Mononuclear cell (primary cell): Measurements from ENCODE around the gene SLC18A3. TPM values are rescaled to one million over a fixed set of nuclear protein-coding genes. Genes with fewer than 3 reads are reported as not detected.

Experiments used
- H3K27me3 ChIP-seq: 2 replicates; pipeline ENCODE4 v1.6.0; 2011; ENCODE audit warnings: low read length, control low read depth; ENCODE audit not compliant: insufficient read depth
- H3K4me1 ChIP-seq: 2 replicates; pipeline ENCODE4 v1.5.1; 2011; ENCODE audit warnings: mild to moderate bottlenecking, low read length, control low read depth; ENCODE audit not compliant: insufficient read depth
- H3K4me3 ChIP-seq: 2 replicates; pipeline ENCODE4 v1.5.1; 2011; ENCODE audit warnings: mild to moderate bottlenecking, low read length, moderate library complexity
- H3K9me3 ChIP-seq: 2 replicates; pipeline ENCODE4 v1.5.1; 2011; ENCODE audit warnings: low read depth, mild to moderate bottlenecking, control low read depth, low read length
- total RNA-seq: library from RNA; depleted of rRNA; stranded (reverse); fragments of >200 nt; gene quantifications from one replicate; pipeline ENCODE4 v1.2.3, GENCODE V29; 2012

Gene SLC18A3
- 0.10 TPM for total RNA-seq

DNA sequence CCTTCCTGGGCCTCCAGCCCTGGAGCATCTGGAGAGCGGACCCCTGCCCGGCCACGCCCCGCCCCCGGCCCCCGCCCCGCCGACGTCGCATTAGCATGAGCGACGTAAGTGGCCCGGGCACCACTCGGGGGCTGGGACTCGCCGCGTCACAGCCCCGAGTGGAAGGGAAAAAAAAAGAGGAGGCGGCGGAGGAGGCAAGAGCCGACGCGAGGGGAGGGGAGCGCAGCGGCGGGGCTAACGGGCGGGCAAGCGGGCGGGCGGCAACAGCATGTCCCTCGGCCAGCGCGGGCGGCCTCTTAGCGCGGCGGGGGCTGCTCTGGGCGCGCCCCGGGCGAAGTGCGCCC is at the start of gene SLC18A3:
Gene SLC18A3 (plus strand): TSS at position 197 of the 344 bp plus-strand sequence. CDS start 431 bp downstream, outside the sequence.
- Histone ChIP-seq H3K4me3 (no peak within 1 kb of the TSS), H3K9me3 (no peaks in the 10 kb centered on the region), H3K4me1 (no peaks in the 10 kb centered on the region), H3K27me3 (peaks cover 59% of the 10 kb centered on the region)

DNA sequence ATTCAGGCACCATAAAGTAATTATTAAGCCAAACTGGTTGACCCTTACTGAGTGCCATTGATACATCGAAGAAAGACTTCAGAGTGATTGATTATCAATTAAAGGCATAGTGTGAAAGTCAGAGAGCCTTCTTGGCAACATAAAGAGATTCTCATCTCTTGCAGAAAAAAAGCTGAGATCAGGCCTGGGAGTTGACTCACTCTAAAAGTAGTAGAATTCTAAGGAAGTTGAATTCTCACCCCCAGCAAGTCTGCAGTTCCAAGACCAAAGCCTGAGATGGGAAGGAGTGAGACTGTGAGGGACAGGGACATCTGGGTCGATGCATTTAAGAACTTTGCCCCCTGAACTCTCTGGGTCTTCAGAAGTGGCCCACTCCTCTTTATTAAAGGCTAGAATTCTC is 49.6 kb upstream of the SLC18A3 start:
- no peaks in the 10 kb centered on the region for H3K9me3 ChIP-seq
- H3K4me3 ChIP-seq: no peak overlapping the region
- peaks cover 6% of the 10 kb centered on the region for H3K27me3 ChIP-seq
- no peaks in the 10 kb centered on the region for H3K4me1 ChIP-seq

- no peaks in the 10 kb centered on the region for H3K9me3 ChIP-seq
- H3K4me1 ChIP-seq: no peaks in the 10 kb centered on the region
- no peak overlapping the region for H3K4me3 ChIP-seq
- H3K27me3 ChIP-seq: peaks cover 6% of the 10 kb centered on the region
Observed at GRCh38 chr10:49562893-49563292, 47.2 kb upstream of the SLC18A3 start.

DNA sequence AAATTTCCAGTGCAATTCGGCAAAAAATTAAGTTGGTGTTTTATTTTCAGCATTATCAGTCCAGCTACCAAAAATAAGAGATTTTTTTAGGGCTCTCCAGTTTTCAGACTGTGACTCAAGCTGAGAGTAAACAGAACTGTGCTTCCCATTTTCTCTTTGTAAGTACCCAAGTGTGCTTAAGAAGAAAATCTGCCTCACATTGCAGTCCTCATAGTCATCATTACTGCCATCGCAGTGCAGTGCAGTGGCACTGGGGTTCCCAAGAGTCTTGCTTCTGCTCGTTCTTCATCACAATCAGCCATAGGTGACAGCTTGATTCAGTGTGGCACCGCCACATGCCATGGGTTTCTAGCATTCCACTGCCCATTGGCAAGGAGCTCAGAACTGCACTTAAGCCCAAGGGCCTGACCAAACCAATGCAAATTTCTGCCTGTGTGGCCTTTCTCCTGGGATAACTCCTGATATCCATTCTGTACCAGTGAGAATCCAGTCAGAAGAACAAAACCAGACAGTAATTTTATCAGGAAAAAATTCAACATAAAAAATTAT is 45.6 kb upstream of the SLC18A3 start:
- no peaks in the 10 kb centered on the region for H3K9me3 ChIP-seq
- H3K4me3 ChIP-seq: no peak overlapping the region
- H3K27me3 ChIP-seq: peaks cover 6% of the 10 kb centered on the region
- no peaks in the 10 kb centered on the region for H3K4me1 ChIP-seq

GRCh38 chr10:49567810-49568209 is 42.3 kb upstream of the SLC18A3 start:
- Histone ChIP-seq H3K4me3 (no peak overlapping the region), H3K9me3 (no peaks in the 10 kb centered on the region), H3K4me1 (no peaks in the 10 kb centered on the region), H3K27me3 (peaks cover 6% of the 10 kb centered on the region)

DNA sequence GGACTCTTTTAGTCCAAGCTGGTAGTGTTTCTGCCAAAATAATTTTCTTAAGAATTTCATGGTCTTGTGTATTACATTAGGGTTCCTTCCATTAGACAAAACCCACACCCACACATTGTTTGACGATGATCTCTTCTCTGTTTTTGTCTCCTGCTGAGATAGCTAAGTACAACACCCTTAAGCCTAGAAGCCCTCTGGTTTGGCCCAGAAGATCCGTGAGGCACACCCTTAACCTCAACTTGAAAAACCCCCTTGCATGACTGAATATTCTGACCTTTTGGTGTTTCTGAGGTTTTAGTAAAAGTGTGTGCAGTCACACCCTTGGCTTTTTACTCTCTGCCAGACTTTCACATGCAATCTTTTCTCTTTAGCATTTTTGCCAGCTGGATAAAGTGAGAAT is 41.9 kb upstream of the SLC18A3 start:
- no peaks in the 10 kb centered on the region for H3K9me3 ChIP-seq
- peaks cover 3% of the 10 kb centered on the region for H3K27me3 ChIP-seq
- no peaks in the 10 kb centered on the region for H3K4me1 ChIP-seq
- H3K4me3 ChIP-seq: no peak overlapping the region

DNA sequence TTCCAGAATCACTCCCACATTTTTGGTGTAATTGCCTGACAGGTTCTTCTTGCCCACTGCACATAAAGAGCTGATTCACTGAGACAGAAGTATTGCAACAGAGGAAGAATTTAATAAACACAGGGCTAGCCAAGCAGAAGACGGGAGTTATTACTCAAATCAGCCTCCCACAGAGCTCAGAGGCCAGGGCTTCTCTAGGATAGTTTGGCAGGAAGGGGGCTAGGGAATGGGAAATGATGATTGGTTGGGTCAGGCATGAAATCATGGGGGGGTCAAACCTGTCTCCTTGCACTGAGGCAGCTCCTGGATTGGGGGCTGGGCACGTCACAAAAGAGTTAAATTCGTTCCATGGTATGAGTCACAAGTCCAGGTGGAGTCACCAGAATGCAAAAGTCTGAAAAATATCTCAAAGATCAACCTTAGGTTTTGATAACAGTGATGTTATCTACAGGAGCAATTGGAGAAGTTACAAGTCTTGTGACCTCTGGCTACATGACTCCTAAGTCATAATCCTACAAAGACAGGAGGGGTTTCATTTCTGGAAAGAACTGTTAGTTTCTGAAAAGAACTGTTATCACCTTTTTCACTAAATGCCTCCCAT is 41.0 kb upstream of the SLC18A3 start:
- H3K9me3 ChIP-seq: no peaks in the 10 kb centered on the region
- H3K4me1 ChIP-seq: no peaks in the 10 kb centered on the region
- no peak overlapping the region for H3K4me3 ChIP-seq

DNA sequence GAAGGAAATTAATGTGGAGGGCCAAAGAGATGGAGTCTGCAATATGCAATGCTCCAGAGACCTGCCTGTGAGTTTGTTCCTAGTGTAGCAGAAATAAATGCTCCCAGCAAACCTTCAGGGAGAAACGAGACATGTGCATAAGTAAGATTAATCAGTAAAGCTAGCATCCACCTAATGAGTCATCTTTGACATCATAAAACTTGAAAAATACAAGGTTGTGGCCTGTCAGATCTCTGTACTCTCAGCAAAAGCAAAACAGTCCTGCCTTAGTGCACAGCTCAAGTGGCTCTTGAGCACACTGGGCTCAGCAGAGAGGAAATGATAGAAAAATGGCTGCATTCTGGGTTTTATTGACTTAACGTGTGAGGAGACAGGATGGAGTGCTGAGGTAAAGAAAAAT is 38.7 kb upstream of the SLC18A3 start:
- Histone ChIP-seq H3K27me3 (no peaks in the 10 kb centered on the region), H3K4me1 (no peaks in the 10 kb centered on the region), H3K9me3 (no peaks in the 10 kb centered on the region), H3K4me3 (no peak overlapping the region)

More for the DNA sequence above, 41.0 kb upstream of the SLC18A3 start:
- peaks cover 3% of the 10 kb centered on the region for H3K27me3 ChIP-seq

DNA sequence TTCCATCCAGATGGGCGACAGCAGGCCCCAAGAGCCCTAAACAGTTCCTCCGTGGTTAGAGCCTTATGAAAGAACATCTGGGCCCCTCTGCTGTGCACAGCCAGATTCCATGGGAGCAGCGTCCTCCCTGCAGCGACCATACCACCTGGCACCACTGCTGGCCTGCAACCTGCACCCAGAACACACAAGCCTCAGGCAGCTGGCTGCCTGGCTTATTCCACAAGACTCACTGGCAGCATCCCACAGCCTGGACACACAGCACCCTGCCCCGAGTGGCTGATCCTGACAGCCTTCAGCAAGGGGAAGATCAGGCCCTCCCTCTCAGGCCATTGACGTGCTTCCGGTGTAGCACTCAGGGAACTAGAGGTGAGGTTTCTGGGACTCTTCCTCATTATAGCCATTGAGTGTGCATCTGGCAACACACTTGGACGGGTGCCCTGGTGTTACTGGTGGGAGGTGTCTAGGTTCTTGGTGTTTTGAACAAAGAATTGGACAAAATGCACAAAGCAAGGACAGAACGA is 37.5 kb upstream of the SLC18A3 start:
- Histone ChIP-seq H3K4me3 (no peak overlapping the region), H3K4me1 (no peaks in the 10 kb centered on the region), H3K9me3 (no peaks in the 10 kb centered on the region), H3K27me3 (no peaks in the 10 kb centered on the region)

GRCh38 chr10:49575489-49576072 is 34.5 kb upstream of the SLC18A3 start:
- no peaks in the 10 kb centered on the region for H3K27me3 ChIP-seq
- no peak overlapping the region for H3K4me3 ChIP-seq
- no peaks in the 10 kb centered on the region for H3K9me3 ChIP-seq
- no peaks in the 10 kb centered on the region for H3K4me1 ChIP-seq

GRCh38 chr10:49577182-49577925 is 32.8 kb upstream of the SLC18A3 start:
- H3K4me3 ChIP-seq: no peak overlapping the region
- H3K9me3 ChIP-seq: no peaks in the 10 kb centered on the region
- H3K4me1 ChIP-seq: no peaks in the 10 kb centered on the region
- peaks cover 3% of the 10 kb centered on the region for H3K27me3 ChIP-seq

- Histone ChIP-seq H3K27me3 (peaks cover 7% of the 10 kb centered on the region), H3K4me1 (no peaks in the 10 kb centered on the region), H3K4me3 (no peak overlapping the region), H3K9me3 (no peaks in the 10 kb centered on the region)
Observed at GRCh38 chr10:49578392-49578791, 31.7 kb upstream of the SLC18A3 start.

DNA sequence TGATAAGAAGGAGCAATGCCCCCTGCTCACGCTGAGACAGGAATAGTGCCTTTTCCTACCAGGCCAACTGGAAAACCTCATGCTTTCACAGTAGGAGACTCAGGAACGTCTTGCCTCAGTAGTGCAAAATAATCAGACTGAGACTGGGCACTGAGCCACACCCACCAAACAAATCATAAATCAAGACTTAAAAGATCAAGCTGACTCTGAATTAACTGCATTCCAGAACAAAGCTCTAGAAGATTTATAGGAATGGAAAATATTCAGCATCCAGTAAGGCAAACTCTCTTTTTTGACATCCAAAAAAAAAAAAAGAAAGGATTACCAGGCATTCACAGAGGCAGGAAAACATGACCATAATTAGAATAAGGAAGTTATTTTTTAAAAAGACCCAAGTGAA is 30.5 kb upstream of the SLC18A3 start:
- no peaks in the 10 kb centered on the region for H3K4me1 ChIP-seq
- no peak overlapping the region for H3K4me3 ChIP-seq
- H3K27me3 ChIP-seq: peaks cover 10% of the 10 kb centered on the region
- H3K9me3 ChIP-seq: no peaks in the 10 kb centered on the region

- Histone ChIP-seq H3K4me1 (no peaks in the 10 kb centered on the region), H3K27me3 (peaks cover 16% of the 10 kb centered on the region), H3K9me3 (no peaks in the 10 kb centered on the region), H3K4me3 (no peak overlapping the region)
Observed at GRCh38 chr10:49585387-49585786, 24.7 kb upstream of the SLC18A3 start.

- Histone ChIP-seq H3K27me3 (peaks cover 14% of the 10 kb centered on the region), H3K9me3 (no peaks in the 10 kb centered on the region), H3K4me1 (no peaks in the 10 kb centered on the region), H3K4me3 (no peak overlapping the region)
Observed at GRCh38 chr10:49587981-49588380, 22.1 kb upstream of the SLC18A3 start.
